ENCODE results near the gene MSL2. TPM values are rescaled to one million over a fixed set of nuclear protein-coding genes. Genes with fewer than 3 reads are reported as not detected.

MSL2 gene
- total RNA-seq, 1 experiment from 2014 or later: 37.8 TPM

DNA sequence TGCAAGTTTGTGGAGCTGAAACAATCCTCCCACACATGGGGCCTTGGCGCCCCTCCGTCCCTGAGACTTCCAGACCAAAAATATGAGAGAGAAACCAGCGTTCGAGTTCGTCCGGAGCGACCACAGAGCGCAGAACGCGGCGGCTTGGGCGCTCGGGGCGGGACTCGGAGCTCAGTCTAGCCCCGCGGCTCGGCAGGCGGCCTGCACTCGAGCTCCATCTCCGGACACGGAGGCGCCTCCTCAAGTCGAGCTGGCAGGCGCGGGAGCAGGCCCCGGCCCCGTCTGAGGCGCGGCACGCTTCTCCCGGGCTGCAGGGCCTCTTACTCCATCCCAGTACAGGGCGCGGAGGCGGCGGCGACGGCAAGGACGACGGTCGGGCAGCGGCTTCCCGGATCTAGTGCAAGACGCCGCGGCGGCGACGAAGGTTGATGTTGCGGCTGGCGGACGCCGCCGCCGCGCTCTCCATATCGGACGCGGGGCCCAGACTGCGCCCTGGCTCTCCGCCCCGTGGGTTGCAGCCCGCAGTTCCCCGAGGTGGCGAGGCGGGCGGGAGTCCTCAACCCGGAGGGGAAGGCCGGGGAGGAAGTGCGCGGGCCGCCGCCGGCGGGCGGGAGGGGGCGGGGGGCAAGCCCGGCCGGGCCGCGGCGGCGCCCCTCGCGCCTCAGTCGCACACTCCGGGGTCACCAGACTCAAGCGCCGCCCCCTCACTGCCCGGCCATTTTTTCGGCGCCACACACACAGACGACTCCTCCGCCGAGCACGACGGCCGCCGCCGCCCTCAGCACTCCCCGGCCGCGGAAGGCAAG, 674 bp downstream of the MSL2 start (continued):
- TF ChIP-seq GABPB1 (CRISPR knock-in tag; IDR thresholded peaks at IDR 0.05) (peak; percentile 39; the same call in 1 of the 2 replicates), ZNF317 (CRISPR knock-in tag; IDR thresholded peaks at IDR 0.05; ENCODE audit: borderline replicate concordance, low read depth) (no peak), FOXK1 (CRISPR knock-in tag; IDR thresholded peaks at IDR 0.05) (peak; percentile 23), CDX4 (CRISPR knock-in tag; IDR thresholded peaks at IDR 0.05; ENCODE audit: borderline replicate concordance) (no peak), ESRRA (CRISPR knock-in tag; IDR thresholded peaks at IDR 0.05; ENCODE audit: borderline replicate concordance) (peak; percentile 59; the same call in 1 of the 2 replicates), CBFB (CRISPR knock-in tag; IDR thresholded peaks at IDR 0.05; ENCODE audit: low read depth) (peak; percentile 84; the same call in 1 of the 2 replicates), E2F1 (CRISPR knock-in tag; IDR thresholded peaks at IDR 0.05) (0 out of 2 replicates have a peak, but pooled peaks have one; percentile 52), ZNF138 (CRISPR knock-in tag; conservative IDR thresholded peaks at IDR 0.05) (0 out of 2 replicates have a peak, but pooled peaks have one; percentile 21)
- TF ChIP-seq, protein P1, sequence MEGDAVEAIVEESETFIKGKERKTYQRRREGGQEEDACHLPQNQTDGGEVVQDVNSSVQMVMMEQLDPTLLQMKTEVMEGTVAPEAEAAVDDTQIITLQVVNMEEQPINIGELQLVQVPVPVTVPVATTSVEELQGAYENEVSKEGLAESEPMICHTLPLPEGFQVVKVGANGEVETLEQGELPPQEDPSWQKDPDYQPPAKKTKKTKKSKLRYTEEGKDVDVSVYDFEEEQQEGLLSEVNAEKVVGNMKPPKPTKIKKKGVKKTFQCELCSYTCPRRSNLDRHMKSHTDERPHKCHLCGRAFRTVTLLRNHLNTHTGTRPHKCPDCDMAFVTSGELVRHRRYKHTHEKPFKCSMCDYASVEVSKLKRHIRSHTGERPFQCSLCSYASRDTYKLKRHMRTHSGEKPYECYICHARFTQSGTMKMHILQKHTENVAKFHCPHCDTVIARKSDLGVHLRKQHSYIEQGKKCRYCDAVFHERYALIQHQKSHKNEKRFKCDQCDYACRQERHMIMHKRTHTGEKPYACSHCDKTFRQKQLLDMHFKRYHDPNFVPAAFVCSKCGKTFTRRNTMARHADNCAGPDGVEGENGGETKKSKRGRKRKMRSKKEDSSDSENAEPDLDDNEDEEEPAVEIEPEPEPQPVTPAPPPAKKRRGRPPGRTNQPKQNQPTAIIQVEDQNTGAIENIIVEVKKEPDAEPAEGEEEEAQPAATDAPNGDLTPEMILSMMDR (IDR thresholded peaks at IDR 0.05): no peak
- TF ChIP-seq, protein P2, sequence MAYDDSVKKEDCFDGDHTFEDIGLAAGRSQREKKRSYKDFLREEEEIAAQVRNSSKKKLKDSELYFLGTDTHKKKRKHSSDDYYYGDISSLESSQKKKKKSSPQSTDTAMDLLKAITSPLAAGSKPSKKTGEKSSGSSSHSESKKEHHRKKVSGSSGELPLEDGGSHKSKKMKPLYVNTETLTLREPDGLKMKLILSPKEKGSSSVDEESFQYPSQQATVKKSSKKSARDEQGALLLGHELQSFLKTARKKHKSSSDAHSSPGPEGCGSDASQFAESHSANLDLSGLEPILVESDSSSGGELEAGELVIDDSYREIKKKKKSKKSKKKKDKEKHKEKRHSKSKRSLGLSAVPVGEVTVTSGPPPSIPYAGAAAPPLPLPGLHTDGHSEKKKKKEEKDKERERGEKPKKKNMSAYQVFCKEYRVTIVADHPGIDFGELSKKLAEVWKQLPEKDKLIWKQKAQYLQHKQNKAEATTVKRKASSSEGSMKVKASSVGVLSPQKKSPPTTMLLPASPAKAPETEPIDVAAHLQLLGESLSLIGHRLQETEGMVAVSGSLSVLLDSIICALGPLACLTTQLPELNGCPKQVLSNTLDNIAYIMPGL (CRISPR knock-in tag; IDR thresholded peaks at IDR 0.05): peak; percentile 27

DNA sequence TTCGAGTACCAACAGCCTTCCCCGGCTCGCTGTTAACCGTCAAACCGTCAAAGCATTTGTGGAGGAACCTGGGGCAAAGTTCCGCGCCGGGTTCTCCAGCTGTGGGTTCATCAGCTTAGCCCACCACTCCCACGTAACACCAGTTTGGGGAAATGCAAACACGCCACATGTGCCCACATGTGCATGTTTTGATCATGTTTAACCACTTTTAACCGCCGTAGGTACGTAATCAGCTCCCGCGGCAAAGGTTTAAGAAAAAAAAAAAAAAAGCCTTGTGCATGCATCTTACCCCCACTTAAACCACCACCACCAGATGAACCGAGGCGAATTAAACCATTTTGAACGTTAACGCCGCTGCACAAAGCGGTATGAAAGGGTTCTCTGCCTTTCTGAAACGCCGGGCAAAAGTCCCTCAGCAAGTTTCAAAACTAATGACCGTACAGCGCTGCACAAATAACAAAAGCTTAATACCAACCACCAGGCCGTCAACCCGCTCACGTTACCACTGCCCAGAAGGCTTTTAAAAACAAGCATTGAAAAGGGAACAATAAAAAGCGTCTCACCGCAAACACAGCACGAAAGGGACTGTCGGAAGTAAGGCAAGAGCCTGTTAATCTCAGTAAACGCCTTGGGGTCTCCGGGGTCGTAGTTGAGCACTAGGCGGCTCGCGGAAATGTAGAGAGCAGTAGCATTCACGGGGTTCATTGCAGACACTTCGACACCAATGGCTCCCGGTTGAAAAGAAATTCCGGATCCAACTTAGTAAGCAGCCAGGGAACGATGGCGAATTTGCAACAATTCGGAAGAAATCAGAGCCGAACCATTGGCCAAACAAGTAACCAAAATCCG, 1.5 kb downstream of the MSL2 start:
- DNase-seq (ENCODE audit: low spot score) (peak; percentile 17), ATAC-seq (no peak)

More for the DNA sequence above, 1.5 kb downstream of the MSL2 start:
- ChIA-PET POLR2A (interaction anchor here (0.6 kb wide), 2 partner anchors 57 to 760 kb away, joined by 3 to 4 read pairs; no protein-coding TSS in a partner anchor), CTCF (interaction anchor here (1.0 to 3.8 kb wide), 4 partner anchors 16 to 819 kb away, joined by 3 to 22 read pairs (median 4); partner anchors contain the start of gene STAG1)
- H3K27ac Mint-ChIP-seq: peak overlapping the region; percentile 99
- peak overlapping the region; percentile 97 for H3K4me3 Mint-ChIP-seq
- peaks cover 14% of the 10 kb centered on the region for H3K36me3 Mint-ChIP-seq
- H3K27me3 Mint-ChIP-seq (ENCODE audit: low read depth): peaks cover 2% of the 10 kb centered on the region; the same call in 1 of the 2 replicates
- TF ChIP-seq ZNF317 (CRISPR knock-in tag; IDR thresholded peaks at IDR 0.05; ENCODE audit: borderline replicate concordance, low read depth): no peak
- TF ChIP-seq ZNF423 (CRISPR knock-in tag; IDR thresholded peaks at IDR 0.05): no peak
- no peak for TF ChIP-seq ZNF416 (CRISPR knock-in tag; IDR thresholded peaks at IDR 0.05)
- TF ChIP-seq ZNF396 (CRISPR knock-in tag; IDR thresholded peaks at IDR 0.05; ENCODE audit: borderline replicate concordance): no peak
- TF ChIP-seq NR2C2 (CRISPR knock-in tag; IDR thresholded peaks at IDR 0.05): no peak
- TF ChIP-seq ETV6 (CRISPR knock-in tag; IDR thresholded peaks at IDR 0.05): no peak
- TF ChIP-seq, protein P3, sequence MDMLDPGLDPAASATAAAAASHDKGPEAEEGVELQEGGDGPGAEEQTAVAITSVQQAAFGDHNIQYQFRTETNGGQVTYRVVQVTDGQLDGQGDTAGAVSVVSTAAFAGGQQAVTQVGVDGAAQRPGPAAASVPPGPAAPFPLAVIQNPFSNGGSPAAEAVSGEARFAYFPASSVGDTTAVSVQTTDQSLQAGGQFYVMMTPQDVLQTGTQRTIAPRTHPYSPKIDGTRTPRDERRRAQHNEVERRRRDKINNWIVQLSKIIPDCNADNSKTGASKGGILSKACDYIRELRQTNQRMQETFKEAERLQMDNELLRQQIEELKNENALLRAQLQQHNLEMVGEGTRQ (CRISPR knock-in tag; IDR thresholded peaks at IDR 0.05): no peak
- no peak for TF ChIP-seq ZMAT4 (CRISPR knock-in tag; IDR thresholded peaks at IDR 0.05)
- no peak for TF ChIP-seq NFE2L1 (CRISPR knock-in tag; IDR thresholded peaks at IDR 0.05)
- TF ChIP-seq SMAD3 (CRISPR knock-in tag; IDR thresholded peaks at IDR 0.05; ENCODE audit: borderline replicate concordance): no peak
- TF ChIP-seq TCF7 (CRISPR knock-in tag; IDR thresholded peaks at IDR 0.05; ENCODE audit: low read depth): no peak
- no peak for TF ChIP-seq MYBL2 (CRISPR knock-in tag; IDR thresholded peaks at IDR 0.05)
- no peak for TF ChIP-seq E2F1 (CRISPR knock-in tag; IDR thresholded peaks at IDR 0.05)
- H3K4me1 Mint-ChIP-seq: peaks cover 50% of the 10 kb centered on the region
- peaks cover 6% of the 10 kb centered on the region for H3K9me3 Mint-ChIP-seq

Data from WTC11 (cell line).